WTC11 (cell line): ENCODE data around the gene TTC33. TPM values are rescaled to one million over a fixed set of nuclear protein-coding genes. Genes with fewer than 3 reads are reported as not detected.

ENCODE experiments used
- ATAC-seq: fragments of 200-7000 bp; cut with Tn5 transposase; 2 replicates; pipeline ENCODE4 v1.10.0; 2021; ENCODE audit warnings: mild to moderate bottlenecking, moderate library complexity
- CTCF ChIA-PET: fragments of 300-600 bp; sonication (Branson Sonifier 250); formaldehyde crosslinking; loops from one replicate; lab custom pipeline; 2021; ENCODE audit warnings: antibody characterized with exemption; lab: Charles Lee
- POLR2A ChIA-PET: fragments of 350-600 bp; sonication (Branson Sonifier 250); formaldehyde crosslinking; loops from one replicate; lab custom pipeline; 2021; ENCODE audit warnings: antibody characterized with exemption; lab: Charles Lee
- DNase-seq: peaks from one replicate; pipeline ENCODE4 v3.0.0; 2021; ENCODE audit warnings: low spot score
- H3K27ac Mint-ChIP-seq: 2 replicates; pipeline ENCODE4 v1.8.0; 2021; ENCODE audit warnings: mixed read lengths
- H3K27me3 Mint-ChIP-seq: 2 replicates; pipeline ENCODE4 v1.8.0; 2021; ENCODE audit warnings: low read depth, mild to moderate bottlenecking, moderate library complexity, mixed read lengths
- H3K36me3 Mint-ChIP-seq: 2 replicates; pipeline ENCODE4 v1.8.0; 2021; ENCODE audit warnings: mixed read lengths
- H3K4me1 Mint-ChIP-seq: 2 replicates; pipeline ENCODE4 v1.8.0; 2022; ENCODE audit warnings: mixed read lengths
- H3K4me3 Mint-ChIP-seq: 2 replicates; pipeline ENCODE4 v1.8.0; 2021; ENCODE audit warnings: mild to moderate bottlenecking, moderate library complexity, mixed read lengths
- H3K9me3 Mint-ChIP-seq: 2 replicates; pipeline ENCODE4 v1.8.0; 2021; ENCODE audit warnings: mixed read lengths
- ATF3 ChIP-seq: sonication (generic); formaldehyde crosslinking; conservative IDR thresholded peaks from 2 replicates; pipeline ENCODE4 v1.8.1; 2022; ENCODE audit warnings: mild to moderate bottlenecking, missing genetic modification reagents
- CREM ChIP-seq: sonication (generic); formaldehyde crosslinking; IDR thresholded peaks from 2 replicates; pipeline ENCODE4 v1.8.1; 2022; ENCODE audit warnings: mild to moderate bottlenecking, missing genetic modification reagents, moderate library complexity
- CTCF ChIP-seq: fragments of 200-600 bp; IDR thresholded peaks from 2 replicates; pipeline ENCODE4 v1.8.0; 2022; ENCODE audit warnings: antibody characterized with exemption
- ETV6 ChIP-seq: sonication (generic); formaldehyde crosslinking; IDR thresholded peaks from 2 replicates; pipeline ENCODE4 v1.8.1; 2022; ENCODE audit warnings: mild to moderate bottlenecking, missing genetic modification reagents
- FOXK1 ChIP-seq: sonication (generic); formaldehyde crosslinking; IDR thresholded peaks from 2 replicates; pipeline ENCODE4 v1.8.0; 2022; ENCODE audit warnings: mild to moderate bottlenecking, moderate library complexity, missing genetic modification reagents
- FOXP1 ChIP-seq: sonication (generic); formaldehyde crosslinking; IDR thresholded peaks from 2 replicates; pipeline ENCODE4 v1.8.0; 2022; ENCODE audit warnings: missing genetic modification reagents, mild to moderate bottlenecking, moderate library complexity, borderline replicate concordance
- GABPB1 ChIP-seq: sonication (generic); formaldehyde crosslinking; IDR thresholded peaks from 2 replicates; pipeline ENCODE4 v1.8.1; 2023; ENCODE audit warnings: mild to moderate bottlenecking, missing genetic modification reagents
- GRHL2 ChIP-seq: fragments of 250-450 bp; sonication (Bioruptor Pico); IDR thresholded peaks from 2 replicates; pipeline ENCODE4 v1.8.0; 2022; ENCODE audit warnings: mild to moderate bottlenecking, moderate library complexity; ENCODE audit not compliant: insufficient replicate concordance, severe bottlenecking
- IRF1 ChIP-seq: sonication (generic); formaldehyde crosslinking; IDR thresholded peaks from 2 replicates; pipeline ENCODE4 v1.8.0; 2023; ENCODE audit warnings: missing genetic modification reagents
- JAZF1 ChIP-seq: fragments of 250-450 bp; sonication (Bioruptor Pico); IDR thresholded peaks from 2 replicates; pipeline ENCODE4 v1.9.0; 2021; ENCODE audit warnings: moderate library complexity, mild to moderate bottlenecking, inconsistent platforms
- NFE2L1 ChIP-seq: sonication (generic); formaldehyde crosslinking; IDR thresholded peaks from 2 replicates; pipeline ENCODE4 v1.8.1; 2023; ENCODE audit warnings: missing genetic modification reagents
- NR2C2 ChIP-seq: sonication (generic); formaldehyde crosslinking; IDR thresholded peaks from 2 replicates; pipeline ENCODE4 v1.8.0; 2022; ENCODE audit warnings: mild to moderate bottlenecking, missing genetic modification reagents
- PRDM15 ChIP-seq: sonication (generic); formaldehyde crosslinking; IDR thresholded peaks from 2 replicates; pipeline ENCODE4 v1.8.0; 2022; ENCODE audit warnings: missing genetic modification reagents
- PRRX2 ChIP-seq: fragments of 250-450 bp; sonication (Bioruptor Pico); IDR thresholded peaks from 2 replicates; pipeline ENCODE4 v1.8.0; 2021; ENCODE audit warnings: mild to moderate bottlenecking
- RELA ChIP-seq: sonication (generic); formaldehyde crosslinking; IDR thresholded peaks from 2 replicates; pipeline ENCODE4 v1.8.1; 2022; ENCODE audit warnings: missing genetic modification reagents, mild to moderate bottlenecking, borderline replicate concordance
- SOX15 ChIP-seq: fragments of 250-450 bp; sonication (Bioruptor Pico); IDR thresholded peaks from 2 replicates; pipeline ENCODE4 v1.9.0; 2021; ENCODE audit warnings: mild to moderate bottlenecking
- SP1 ChIP-seq: sonication (generic); formaldehyde crosslinking; conservative IDR thresholded peaks from 2 replicates; pipeline ENCODE4 v1.8.1; 2022; ENCODE audit warnings: missing genetic modification reagents
- ZMAT4 ChIP-seq: fragments of 250-450 bp; sonication (Bioruptor Pico); IDR thresholded peaks from 2 replicates; pipeline ENCODE4 v1.9.0; 2021; ENCODE audit warnings: mild to moderate bottlenecking
- ZNF121 ChIP-seq: sonication (generic); formaldehyde crosslinking; IDR thresholded peaks from 2 replicates; pipeline ENCODE4 v1.8.0; 2023; ENCODE audit warnings: missing genetic modification reagents
- ZNF138 ChIP-seq: sonication (generic); formaldehyde crosslinking; conservative IDR thresholded peaks from 2 replicates; pipeline ENCODE4 v1.8.1; 2022; ENCODE audit warnings: mild to moderate bottlenecking, moderate library complexity, missing genetic modification reagents
- ZNF532 ChIP-seq: fragments of 250-450 bp; sonication (Bioruptor Pico); IDR thresholded peaks from 2 replicates; pipeline ENCODE4 v1.9.0; 2021; ENCODE audit warnings: mild to moderate bottlenecking, borderline replicate concordance
- total RNA-seq: library from RNA; stranded (reverse); gene quantifications from 3 replicates; pipeline ENCODE4 v1.2.3, GENCODE V29; 2021

Gene TTC33
- total RNA-seq, 1 experiment from 2014 or later: 9.2 TPM

GRCh38 chr5:40627706-40628105 lies 128.1 kb downstream of the TTC33 start (continued):
- TF ChIP-seq GABPB1 (no peak), ZMAT4 (no peak)

- Mint-ChIP-seq H3K9me3 (no peaks in the 10 kb centered on the region), H3K27ac (no peak overlapping the region), H3K4me1 (peaks cover 8% of the 10 kb centered on the region), H3K4me3 (no peak overlapping the region), H3K36me3 (no peaks in the 10 kb centered on the region)
- ChIA-PET POLR2A (no interaction called here), CTCF (no interaction called here)
- no peak for ATAC-seq
- TF ChIP-seq ZNF121 (CRISPR knock-in tag) (no peak), SOX15 (no peak), FOXK1 (CRISPR knock-in tag) (no peak), ATF3 (no peak)
- TF ChIP-seq, all 79 proteins: peak for 0
- no peak for DNase-seq
- H3K27me3 Mint-ChIP-seq: no peaks in the 10 kb centered on the region
Observed at GRCh38 chr5:40626801-40627200, 129.0 kb downstream of the TTC33 start.

GRCh38 chr5:40623480-40624420 lies 132.0 kb downstream of the TTC33 start:
- Mint-ChIP-seq H3K36me3 (no peaks in the 10 kb centered on the region), H3K4me1 (peaks cover 4% of the 10 kb centered on the region; the same call in 1 of the 2 replicates), H3K27me3 (no peaks in the 10 kb centered on the region), H3K4me3 (no peak overlapping the region), H3K27ac (no peak overlapping the region), H3K9me3 (no peaks in the 10 kb centered on the region)
- DNase-seq (no peak), ATAC-seq (no peak)
- POLR2A ChIA-PET: no interaction called here
- CTCF ChIA-PET: no interaction called here
- TF ChIP-seq FOXP1 (CRISPR knock-in tag): no peak
- no peak for TF ChIP-seq ETV6 (CRISPR knock-in tag)
- TF ChIP-seq PRRX2 (CRISPR knock-in tag): no peak
- TF ChIP-seq ZMAT4: no peak
- no peak for TF ChIP-seq NR2C2 (CRISPR knock-in tag)
- no peak for TF ChIP-seq IRF1
- TF ChIP-seq ZNF532: no peak
- no peak for TF ChIP-seq CTCF
- TF ChIP-seq SP1 (CRISPR knock-in tag): no peak
- no peak for TF ChIP-seq CREM (CRISPR knock-in tag)
- TF ChIP-seq NFE2L1 (CRISPR knock-in tag): no peak
- no peak for TF ChIP-seq ZNF121 (CRISPR knock-in tag)
- no peak for TF ChIP-seq ZNF138
- no peak for TF ChIP-seq RELA (CRISPR knock-in tag)
- TF ChIP-seq GRHL2 (CRISPR knock-in tag): no peak
- no peak for TF ChIP-seq PRDM15
- no peak for TF ChIP-seq JAZF1 (CRISPR knock-in tag)
